HG02885 (cell line): ENCODE measurements around the gene OR1C1.
"Not testable (repeated sequence)": the region's sequence is repeated elsewhere in the genome, so short reads cannot be mapped to it uniquely, and the experiment has no call there.

Experiments used
- ATAC-seq: cut with Tn5 transposase; IDR thresholded peaks from one replicate; pipeline ENCODE4 v1.9.1; 2021; ENCODE audit warnings: mild to moderate bottlenecking; ENCODE audit not compliant: unreplicated experiment, poor library complexity

The OR1C1 gene

GRCh38 chr1:247760456-247760855 lies at the start of gene OR1C1:
OR1C1 (minus strand) TSS chr1:247760556; CDS start chr1:247758406, 2,150 bp downstream.
- ATAC-seq, result no peak

GRCh38 chr1:247797518-247797917 lies 37.2 kb upstream of the OR1C1 start:
- ATAC-seq, result no peak

- ATAC-seq, result no peak
Observed at GRCh38 chr1:247769603-247770002, 9.2 kb upstream of the OR1C1 start.

- ATAC-seq, result not testable (repeated sequence)
Observed at GRCh38 chr1:247754311-247754710, 6.0 kb downstream of the OR1C1 start.

- no peak for ATAC-seq
Observed at GRCh38 chr1:247749870-247750269, 10.5 kb downstream of the OR1C1 start.

GRCh38 chr1:247748041-247748440 lies 12.3 kb downstream of the OR1C1 start, which contains the start of gene OR14A2:
OR14A2 (minus strand) TSS chr1:247748141.
- ATAC-seq, result no peak

- ATAC-seq, result no peak
Observed at GRCh38 chr1:247747616-247748015, 12.7 kb downstream of the OR1C1 start.

GRCh38 chr1:247746391-247746935 lies 13.9 kb downstream of the OR1C1 start:
- no peak for ATAC-seq

- ATAC-seq, result not testable (repeated sequence)
Observed at GRCh38 chr1:247742215-247742760, 18.1 kb downstream of the OR1C1 start.

- ATAC-seq, result no peak
Observed at GRCh38 chr1:247741756-247742155, 18.6 kb downstream of the OR1C1 start.

GRCh38 chr1:247740721-247741120 lies 19.6 kb downstream of the OR1C1 start:
- ATAC-seq, result no peak

GRCh38 chr1:247738315-247738714 lies 22.0 kb downstream of the OR1C1 start, which contains the start of gene OR14K1:
OR14K1 (plus strand) TSS chr1:247738615; CDS start chr1:247738615, 0 bp downstream.
- ATAC-seq, result no peak

GRCh38 chr1:247721222-247721621 lies 39.1 kb downstream of the OR1C1 start:
- no peak for ATAC-seq

- no peak for ATAC-seq
Observed at GRCh38 chr1:247716546-247716945, 43.8 kb downstream of the OR1C1 start, which contains the start of gene OR6F1. OR6F1 (minus strand) TSS chr1:247716646; CDS start chr1:247712755, 3,891 bp downstream.

- no peak for ATAC-seq
Observed at GRCh38 chr1:247713753-247714152, 46.6 kb downstream of the OR1C1 start.

- not testable (repeated sequence) for ATAC-seq
Observed at GRCh38 chr1:247710681-247711080, 49.7 kb downstream of the OR1C1 start.
